A549 (cell line): ENCODE data around the gene RILPL1.

Experiments used
- EP300 ChIP-seq, 2 experiments: fragments of >200 bp; sonication (Bioruptor Twin); formaldehyde crosslinking; IDR thresholded peaks; 2 replicates in 1 of 2; 3 replicates in 1 of 2; pipeline ENCODE4 v1.6.1; 2016 to 2017
- HMGXB4 ChIP-seq: fragments of 250-450 bp; sonication (Bioruptor Pico); IDR thresholded peaks from 2 replicates; pipeline ENCODE4 v1.5.0; 2021; ENCODE audit warnings: mild to moderate bottlenecking, moderate library complexity, borderline replicate concordance
- KDM5A ChIP-seq: fragments of 200-600 bp; sonication (generic); IDR thresholded peaks from 2 replicates; pipeline ENCODE4 v1.6.1; 2016; ENCODE audit warnings: antibody characterized with exemption, mild to moderate bottlenecking
- MAX ChIP-seq: IDR thresholded peaks from 2 replicates; pipeline ENCODE4 v1.6.1; 2012
- POLR2A ChIP-seq: IDR thresholded peaks from 2 replicates; pipeline ENCODE4 v1.6.1; 2012; ENCODE audit warnings: mild to moderate bottlenecking, low read length
- POLR2AphosphoS2 ChIP-seq: conservative IDR thresholded peaks from 2 replicates; pipeline ENCODE4 v1.6.1; 2012; ENCODE audit warnings: low read length, improper control_type of control experiment, inconsistent platforms
- RAD21 ChIP-seq, 2 experiments: fragments of >200 bp in 1 of 2; sonication (Bioruptor Twin) in 1 of 2; formaldehyde crosslinking in 1 of 2; IDR thresholded peaks in 1 of 2; conservative IDR thresholded peaks in 1 of 2; 2 replicates in 1 of 2; 3 replicates in 1 of 2; pipeline ENCODE4 v1.6.1; 2012 to 2018; ENCODE audit warnings: inconsistent platforms in 1 of 2
- RCOR1 ChIP-seq: fragments of 150-350 bp; IDR thresholded peaks from 2 replicates; pipeline ENCODE4 v1.6.1; 2014; ENCODE audit warnings: antibody characterized with exemption, low read length, low read depth
- RNF2 ChIP-seq: fragments of 200-600 bp; sonication (generic); IDR thresholded peaks from 2 replicates; pipeline ENCODE4 v1.6.1; 2016; ENCODE audit warnings: low read depth, mild to moderate bottlenecking, antibody characterized with exemption, moderate library complexity, borderline replicate concordance
- TP53 ChIP-seq: fragments of 250-450 bp; sonication (Bioruptor Pico); IDR thresholded peaks from 2 replicates; pipeline ENCODE4 v1.5.0; 2021; ENCODE audit warnings: mild to moderate bottlenecking, moderate library complexity
- ZFP36 ChIP-seq: fragments of 450-650 bp; IDR thresholded peaks from 2 replicates; pipeline ENCODE4 v1.6.1; 2014; ENCODE audit warnings: borderline replicate concordance; ENCODE audit not compliant: partially characterized antibody
- TF ChIP-seq, protein P1 (sequence below): fragments of >200 bp; sonication (Bioruptor Twin); formaldehyde crosslinking; IDR thresholded peaks from 3 replicates; pipeline ENCODE4 v1.5.1; 2016

GRCh38 chr12:123482876-123483275 is 50.6 kb downstream of the RILPL1 start:
- TF ChIP-seq MAX (no peak), EP300 (IDR thresholded peaks at IDR 0.05) (no peak), RNF2 (no peak), RAD21 (conservative IDR thresholded peaks at IDR 0.05 in 1 of 2, IDR thresholded peaks at IDR 0.05 in 1 of 2) (no peak), HMGXB4 (CRISPR knock-in tag) (no peak), ZFP36 (no peak), RCOR1 (no peak), POLR2AphosphoS2 (no peak), POLR2A (no peak), KDM5A (no peak), TP53 (CRISPR knock-in tag) (no peak)
- TF ChIP-seq, protein P1, sequence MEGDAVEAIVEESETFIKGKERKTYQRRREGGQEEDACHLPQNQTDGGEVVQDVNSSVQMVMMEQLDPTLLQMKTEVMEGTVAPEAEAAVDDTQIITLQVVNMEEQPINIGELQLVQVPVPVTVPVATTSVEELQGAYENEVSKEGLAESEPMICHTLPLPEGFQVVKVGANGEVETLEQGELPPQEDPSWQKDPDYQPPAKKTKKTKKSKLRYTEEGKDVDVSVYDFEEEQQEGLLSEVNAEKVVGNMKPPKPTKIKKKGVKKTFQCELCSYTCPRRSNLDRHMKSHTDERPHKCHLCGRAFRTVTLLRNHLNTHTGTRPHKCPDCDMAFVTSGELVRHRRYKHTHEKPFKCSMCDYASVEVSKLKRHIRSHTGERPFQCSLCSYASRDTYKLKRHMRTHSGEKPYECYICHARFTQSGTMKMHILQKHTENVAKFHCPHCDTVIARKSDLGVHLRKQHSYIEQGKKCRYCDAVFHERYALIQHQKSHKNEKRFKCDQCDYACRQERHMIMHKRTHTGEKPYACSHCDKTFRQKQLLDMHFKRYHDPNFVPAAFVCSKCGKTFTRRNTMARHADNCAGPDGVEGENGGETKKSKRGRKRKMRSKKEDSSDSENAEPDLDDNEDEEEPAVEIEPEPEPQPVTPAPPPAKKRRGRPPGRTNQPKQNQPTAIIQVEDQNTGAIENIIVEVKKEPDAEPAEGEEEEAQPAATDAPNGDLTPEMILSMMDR, result no peak
